ENCODE measurements around the gene LRRFIP1. TPM values are rescaled to one million over a fixed set of nuclear protein-coding genes. Genes with fewer than 3 reads are reported as not detected.

The LRRFIP1 gene
- total and polyA plus RNA-seq, 2 of the 13 experiments (the other 11 are each of a cell fraction or from before 2014, with no cell fraction given), result 15.9 to 40.5 TPM

GRCh38 chr2:237626813-237627440, 460 bp upstream of the LRRFIP1 start (continued):
- peak; percentile 37; the same call in 1 of the 2 replicates for TF ChIP-seq ZNF276 (CRISPR knock-in tag; IDR thresholded peaks at IDR 0.05; ENCODE audit: low read depth)
- peak; percentile 53; the same call in 1 of the 2 replicates for TF ChIP-seq NRL (CRISPR knock-in tag; IDR thresholded peaks at IDR 0.05; ENCODE audit: borderline replicate concordance)
- TF ChIP-seq PHB2 (IDR thresholded peaks at IDR 0.05; ENCODE audit: partially characterized antibody), result no peak
- no peak for TF ChIP-seq SP2 (CRISPR knock-in tag; IDR thresholded peaks at IDR 0.05)
- no peak for TF ChIP-seq ZMAT5 (CRISPR knock-in tag; IDR thresholded peaks at IDR 0.05; ENCODE audit: borderline replicate concordance, low read depth)
- peak; percentile 58; the same call in 1 of the 2 replicates for TF ChIP-seq ZNF296 (CRISPR knock-in tag; conservative IDR thresholded peaks at IDR 0.05)
- TF ChIP-seq TBX2 (CRISPR knock-in tag; IDR thresholded peaks at IDR 0.05; ENCODE audit: borderline replicate concordance), result peak; percentile 53; the same call in 1 of the 2 replicates
- TF ChIP-seq SOX5 (CRISPR knock-in tag; IDR thresholded peaks at IDR 0.05; ENCODE audit: borderline replicate concordance), result no peak
- peak; percentile 36; the same call in 1 of the 2 replicates for TF ChIP-seq HDAC2 (CRISPR knock-in tag; IDR thresholded peaks at IDR 0.05)
- no peak for TF ChIP-seq ZNF138 (CRISPR knock-in tag; IDR thresholded peaks at IDR 0.05; ENCODE audit: low read depth)
- TF ChIP-seq MEIS1 (CRISPR knock-in tag; IDR thresholded peaks at IDR 0.05; ENCODE audit: borderline replicate concordance), result 0 out of 2 replicates have a peak, but pooled peaks have one; percentile 28
- TF ChIP-seq SAFB2 (CRISPR knock-in tag; IDR thresholded peaks at IDR 0.05; ENCODE audit: borderline replicate concordance, low read depth), result no peak
- no peak for TF ChIP-seq ZFYVE20 (CRISPR knock-in tag; IDR thresholded peaks at IDR 0.05; ENCODE audit: borderline replicate concordance, low read depth)
- no peak for TF ChIP-seq HMGA1 (CRISPR knock-in tag; conservative IDR thresholded peaks at IDR 0.05)
- no peak for TF ChIP-seq NFATC3 (CRISPR knock-in tag; IDR thresholded peaks at IDR 0.05)
- TF ChIP-seq MTF2 (CRISPR knock-in tag; IDR thresholded peaks at IDR 0.05; ENCODE audit: borderline replicate concordance), result 0 out of 2 replicates have a peak, but pooled peaks have one; percentile 17
- TF ChIP-seq MLXIP (CRISPR knock-in tag; IDR thresholded peaks at IDR 0.05; ENCODE audit: borderline replicate concordance), result no peak
- no peak for TF ChIP-seq SOX6 (IDR thresholded peaks at IDR 0.05)
- peak; percentile 20; the same call in 1 of the 2 replicates for TF ChIP-seq SOX6 (CRISPR knock-in tag; IDR thresholded peaks at IDR 0.05)
- no peak for TF ChIP-seq NR2F1 (CRISPR knock-in tag; IDR thresholded peaks at IDR 0.05)
- no peak for TF ChIP-seq FOSL1 (CRISPR knock-in tag; IDR thresholded peaks at IDR 0.05; ENCODE audit: borderline replicate concordance)
- TF ChIP-seq MAX (IDR thresholded peaks at IDR 0.05), result peak; percentile 43; the same call in 1 of the 2 replicates
- no peak for TF ChIP-seq TRAFD1 (CRISPR knock-in tag; IDR thresholded peaks at IDR 0.05; ENCODE audit: borderline replicate concordance)

All from HepG2 (cell line).